GM18505 (cell line): Measurements from ENCODE around the gene LYSMD4.
A peak's percentile ranks its signal among the peaks of the same experiment; 100 is the strongest.
"Not testable (repeated sequence)": the region's sequence is repeated elsewhere in the genome, so short reads cannot be mapped to it uniquely, and the experiment has no call there.

Experiments
- ATAC-seq: cut with Tn5 transposase; IDR thresholded peaks from one replicate; pipeline ENCODE4 v1.9.1; 2021; ENCODE audit not compliant: unreplicated experiment
- POLR2A ChIP-seq: IDR thresholded peaks from 4 replicates; pipeline ENCODE4 v1.6.1; 2011; ENCODE audit warnings: borderline replicate concordance; ENCODE audit not compliant: insufficient read depth, insufficient read length; ENCODE audit errors: extremely low read depth

Gene LYSMD4

GRCh38 chr15:99733268-99734039 is at the start of gene LYSMD4:
TSS of gene LYSMD4 (minus strand) at chr15:99733437. CDS start at chr15:99731999, 1,438 bp downstream.
- ATAC-seq = peak; percentile 99
- TF ChIP-seq POLR2A = peak; percentile 61

- ATAC-seq = not testable (repeated sequence)
These were observed 48.8 kb upstream of the LYSMD4 start for GRCh38 chr15:99782029-99782428.

- no peak for ATAC-seq
These were observed 43.9 kb upstream of the LYSMD4 start for GRCh38 chr15:99777144-99777543.

GRCh38 chr15:99764522-99764921 is 31.3 kb upstream of the LYSMD4 start:
- TF ChIP-seq POLR2A = no peak
- ATAC-seq = no peak

More at GRCh38 chr15:99777144-99777543, 43.9 kb upstream of the LYSMD4 start:
- no peak for TF ChIP-seq POLR2A

GRCh38 chr15:99763827-99764226 is 30.6 kb upstream of the LYSMD4 start:
- no peak for ATAC-seq
- TF ChIP-seq POLR2A = no peak

- TF ChIP-seq POLR2A = no peak
- no peak for ATAC-seq
These were observed 29.1 kb upstream of the LYSMD4 start for GRCh38 chr15:99762288-99762687.

- TF ChIP-seq POLR2A = no peak
- ATAC-seq = peak; percentile 80
These were observed 22.6 kb upstream of the LYSMD4 start for GRCh38 chr15:99755692-99756409.

- TF ChIP-seq POLR2A = no peak
- ATAC-seq = no peak
These were observed 19.8 kb upstream of the LYSMD4 start for GRCh38 chr15:99753066-99753465.

- TF ChIP-seq POLR2A = no peak
- ATAC-seq = no peak
These were observed 19.3 kb upstream of the LYSMD4 start for GRCh38 chr15:99752556-99752955.

GRCh38 chr15:99750326-99750725 is 17.1 kb upstream of the LYSMD4 start:
- not testable (repeated sequence) for ATAC-seq

GRCh38 chr15:99749386-99749785 is 16.1 kb upstream of the LYSMD4 start:
- no peak for TF ChIP-seq POLR2A
- ATAC-seq = no peak

- ATAC-seq = no peak
These were observed 12.3 kb upstream of the LYSMD4 start for GRCh38 chr15:99745370-99746086.

GRCh38 chr15:99744142-99744541 is 10.9 kb upstream of the LYSMD4 start:
- no peak for ATAC-seq
- TF ChIP-seq POLR2A = no peak

More at GRCh38 chr15:99745370-99746086, 12.3 kb upstream of the LYSMD4 start:
- no peak for TF ChIP-seq POLR2A
